WTC11 (cell line): Measurements from ENCODE around the gene CLEC1A. TPM values are rescaled to one million over a fixed set of nuclear protein-coding genes. Genes with fewer than 3 reads are reported as not detected.

Source experiments
- ATAC-seq: fragments of 200-7000 bp; cut with Tn5 transposase; 2 replicates; pipeline ENCODE4 v1.10.0; 2021; ENCODE audit warnings: mild to moderate bottlenecking, moderate library complexity
- CTCF ChIA-PET: fragments of 300-600 bp; sonication (Branson Sonifier 250); formaldehyde crosslinking; loops from one replicate; lab custom pipeline; 2021; ENCODE audit warnings: antibody characterized with exemption; lab: Charles Lee
- POLR2A ChIA-PET: fragments of 350-600 bp; sonication (Branson Sonifier 250); formaldehyde crosslinking; loops from one replicate; lab custom pipeline; 2021; ENCODE audit warnings: antibody characterized with exemption; lab: Charles Lee
- DNase-seq: peaks from one replicate; pipeline ENCODE4 v3.0.0; 2021; ENCODE audit warnings: low spot score
- H3K27ac Mint-ChIP-seq: 2 replicates; pipeline ENCODE4 v1.8.0; 2021; ENCODE audit warnings: mixed read lengths
- H3K27me3 Mint-ChIP-seq: 2 replicates; pipeline ENCODE4 v1.8.0; 2021; ENCODE audit warnings: low read depth, mild to moderate bottlenecking, moderate library complexity, mixed read lengths
- H3K36me3 Mint-ChIP-seq: 2 replicates; pipeline ENCODE4 v1.8.0; 2021; ENCODE audit warnings: mixed read lengths
- H3K4me1 Mint-ChIP-seq: 2 replicates; pipeline ENCODE4 v1.8.0; 2022; ENCODE audit warnings: mixed read lengths
- H3K4me3 Mint-ChIP-seq: 2 replicates; pipeline ENCODE4 v1.8.0; 2021; ENCODE audit warnings: mild to moderate bottlenecking, moderate library complexity, mixed read lengths
- H3K9me3 Mint-ChIP-seq: 2 replicates; pipeline ENCODE4 v1.8.0; 2021; ENCODE audit warnings: mixed read lengths
- AR ChIP-seq: fragments of 250-450 bp; sonication (Bioruptor Pico); IDR thresholded peaks from 2 replicates; pipeline ENCODE4 v1.9.0; 2021; ENCODE audit warnings: mild to moderate bottlenecking
- ATF1 ChIP-seq: sonication (generic); formaldehyde crosslinking; IDR thresholded peaks from 2 replicates; pipeline ENCODE4 v1.8.1; 2023; ENCODE audit warnings: mild to moderate bottlenecking, moderate library complexity, missing genetic modification reagents
- CDX4 ChIP-seq: fragments of 250-450 bp; sonication (Bioruptor Pico); IDR thresholded peaks from 2 replicates; pipeline ENCODE4 v1.9.0; 2021; ENCODE audit warnings: moderate library complexity, mild to moderate bottlenecking, inconsistent platforms, borderline replicate concordance
- CREB1 ChIP-seq: sonication (generic); formaldehyde crosslinking; IDR thresholded peaks from 2 replicates; pipeline ENCODE4 v1.8.0; 2023; ENCODE audit warnings: mild to moderate bottlenecking, missing genetic modification reagents
- FOXJ3 ChIP-seq: sonication (generic); formaldehyde crosslinking; IDR thresholded peaks from 2 replicates; pipeline ENCODE4 v1.9.0; 2021; ENCODE audit warnings: missing genetic modification reagents, mild to moderate bottlenecking, borderline replicate concordance
- FOXP1 ChIP-seq: sonication (generic); formaldehyde crosslinking; IDR thresholded peaks from 2 replicates; pipeline ENCODE4 v1.8.0; 2022; ENCODE audit warnings: missing genetic modification reagents, mild to moderate bottlenecking, moderate library complexity, borderline replicate concordance
- FOXP4 ChIP-seq: sonication (generic); formaldehyde crosslinking; IDR thresholded peaks from 2 replicates; pipeline ENCODE4 v1.8.0; 2022; ENCODE audit warnings: mild to moderate bottlenecking, missing genetic modification reagents
- KAT7 ChIP-seq: sonication (generic); formaldehyde crosslinking; IDR thresholded peaks from 2 replicates; pipeline ENCODE4 v1.8.1; 2023; ENCODE audit warnings: missing genetic modification reagents, mild to moderate bottlenecking, borderline replicate concordance
- NFYB ChIP-seq: sonication (generic); formaldehyde crosslinking; conservative IDR thresholded peaks from 2 replicates; pipeline ENCODE4 v1.8.0; 2022; ENCODE audit warnings: low read depth, missing genetic modification reagents
- STAT6 ChIP-seq: sonication (generic); formaldehyde crosslinking; conservative IDR thresholded peaks from 2 replicates; pipeline ENCODE4 v1.8.1; 2023; ENCODE audit warnings: mild to moderate bottlenecking, low read depth, missing genetic modification reagents, moderate library complexity
- TP53 ChIP-seq: sonication (generic); formaldehyde crosslinking; IDR thresholded peaks from 2 replicates; pipeline ENCODE4 v1.8.1; 2023; ENCODE audit warnings: mild to moderate bottlenecking, missing genetic modification reagents
- ZMAT4 ChIP-seq: fragments of 250-450 bp; sonication (Bioruptor Pico); IDR thresholded peaks from 2 replicates; pipeline ENCODE4 v1.9.0; 2021; ENCODE audit warnings: mild to moderate bottlenecking
- ZNF121 ChIP-seq: sonication (generic); formaldehyde crosslinking; IDR thresholded peaks from 2 replicates; pipeline ENCODE4 v1.8.0; 2023; ENCODE audit warnings: missing genetic modification reagents
- ZNF263 ChIP-seq: sonication (generic); formaldehyde crosslinking; IDR thresholded peaks from 2 replicates; pipeline ENCODE4 v1.8.1; 2022; ENCODE audit warnings: low read depth, mild to moderate bottlenecking, moderate library complexity, missing genetic modification reagents
- ZNF423 ChIP-seq: fragments of 250-450 bp; sonication (Bioruptor Pico); IDR thresholded peaks from 2 replicates; pipeline ENCODE4 v2.1.2; 2022; ENCODE audit warnings: mild to moderate bottlenecking, moderate library complexity
- total RNA-seq: library from RNA; stranded (reverse); gene quantifications from 3 replicates; pipeline ENCODE4 v1.2.3, GENCODE V29; 2021
- TF ChIP-seq, protein P1 (sequence below): sonication (generic); formaldehyde crosslinking; IDR thresholded peaks from 2 replicates; pipeline ENCODE4 v1.8.1; 2022; ENCODE audit warnings: low read depth, missing genetic modification reagents, borderline replicate concordance
- TF ChIP-seq, protein P2 (sequence below): fragments of 250-450 bp; sonication (Bioruptor Pico); IDR thresholded peaks from 2 replicates; pipeline ENCODE4 v1.8.0; 2021; ENCODE audit warnings: mild to moderate bottlenecking
- TF ChIP-seq, protein P3 (sequence below): sonication (generic); formaldehyde crosslinking; IDR thresholded peaks from 2 replicates; pipeline ENCODE4 v1.8.1; 2022; ENCODE audit warnings: missing genetic modification reagents, borderline replicate concordance
- TF ChIP-seq, protein P4 (sequence below): sonication (generic); formaldehyde crosslinking; conservative IDR thresholded peaks from 2 replicates; pipeline ENCODE4 v1.8.1; 2022; ENCODE audit warnings: mild to moderate bottlenecking, missing genetic modification reagents

CLEC1A gene
- total RNA-seq, 1 experiment from 2014 or later: not detected

DNA sequence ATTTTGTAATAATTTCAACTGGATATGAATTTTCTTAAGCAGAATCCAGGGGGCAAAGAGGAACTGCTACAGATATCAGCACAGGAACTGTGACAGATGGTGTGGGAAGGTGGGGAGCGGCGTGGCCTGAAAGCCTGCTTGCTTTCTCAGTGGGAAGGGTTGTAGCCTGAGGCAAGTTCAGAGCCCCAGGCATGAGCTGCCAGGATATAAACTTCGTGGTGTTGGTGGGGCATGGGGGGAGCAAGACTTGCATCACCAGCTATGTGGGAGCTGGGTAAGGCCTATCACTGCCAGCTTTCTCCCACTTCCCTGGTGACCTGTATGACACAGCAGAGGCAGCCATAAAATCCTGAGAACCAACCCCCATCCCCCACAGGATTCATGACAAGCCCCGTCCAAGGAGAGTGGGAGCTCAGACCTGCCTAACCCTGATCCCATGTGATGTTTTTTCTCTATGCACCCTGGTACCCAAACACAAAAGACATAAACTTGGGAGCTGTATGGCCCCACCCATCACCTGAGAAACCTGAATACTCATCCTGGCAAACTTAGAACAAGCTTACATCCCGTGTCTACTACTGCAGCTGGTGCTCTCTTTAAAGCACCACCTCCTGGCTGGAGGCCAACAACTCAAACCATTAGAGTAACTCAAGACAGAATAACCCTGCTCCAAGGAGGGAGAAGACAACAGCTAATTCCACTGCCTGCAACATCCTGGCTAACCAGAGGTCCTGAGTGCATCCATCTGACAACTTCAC, 16.5 kb downstream of the CLEC1A start:
- H3K4me1 Mint-ChIP-seq: no peaks in the 10 kb centered on the region; the same call in 1 of the 2 replicates
- ATAC-seq: no peak
- peaks cover 4% of the 10 kb centered on the region; the same call in 1 of the 2 replicates for H3K36me3 Mint-ChIP-seq
- TF ChIP-seq, protein P1, sequence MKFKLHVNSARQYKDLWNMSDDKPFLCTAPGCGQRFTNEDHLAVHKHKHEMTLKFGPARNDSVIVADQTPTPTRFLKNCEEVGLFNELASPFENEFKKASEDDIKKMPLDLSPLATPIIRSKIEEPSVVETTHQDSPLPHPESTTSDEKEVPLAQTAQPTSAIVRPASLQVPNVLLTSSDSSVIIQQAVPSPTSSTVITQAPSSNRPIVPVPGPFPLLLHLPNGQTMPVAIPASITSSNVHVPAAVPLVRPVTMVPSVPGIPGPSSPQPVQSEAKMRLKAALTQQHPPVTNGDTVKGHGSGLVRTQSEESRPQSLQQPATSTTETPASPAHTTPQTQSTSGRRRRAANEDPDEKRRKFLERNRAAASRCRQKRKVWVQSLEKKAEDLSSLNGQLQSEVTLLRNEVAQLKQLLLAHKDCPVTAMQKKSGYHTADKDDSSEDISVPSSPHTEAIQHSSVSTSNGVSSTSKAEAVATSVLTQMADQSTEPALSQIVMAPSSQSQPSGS (CRISPR knock-in tag): no peak
- TF ChIP-seq CREB1 (CRISPR knock-in tag) (no peak), ZNF121 (no peak), ZNF423 (CRISPR knock-in tag) (no peak), ZMAT4 (no peak), KAT7 (CRISPR knock-in tag) (no peak), FOXP1 (CRISPR knock-in tag) (no peak), NFYB (no peak), AR (CRISPR knock-in tag) (no peak), ZNF263 (no peak), ATF1 (no peak), FOXJ3 (CRISPR knock-in tag) (no peak), TP53 (CRISPR knock-in tag) (no peak), FOXP4 (no peak), STAT6 (CRISPR knock-in tag) (no peak), CDX4 (CRISPR knock-in tag) (no peak)
- TF ChIP-seq, protein P2, sequence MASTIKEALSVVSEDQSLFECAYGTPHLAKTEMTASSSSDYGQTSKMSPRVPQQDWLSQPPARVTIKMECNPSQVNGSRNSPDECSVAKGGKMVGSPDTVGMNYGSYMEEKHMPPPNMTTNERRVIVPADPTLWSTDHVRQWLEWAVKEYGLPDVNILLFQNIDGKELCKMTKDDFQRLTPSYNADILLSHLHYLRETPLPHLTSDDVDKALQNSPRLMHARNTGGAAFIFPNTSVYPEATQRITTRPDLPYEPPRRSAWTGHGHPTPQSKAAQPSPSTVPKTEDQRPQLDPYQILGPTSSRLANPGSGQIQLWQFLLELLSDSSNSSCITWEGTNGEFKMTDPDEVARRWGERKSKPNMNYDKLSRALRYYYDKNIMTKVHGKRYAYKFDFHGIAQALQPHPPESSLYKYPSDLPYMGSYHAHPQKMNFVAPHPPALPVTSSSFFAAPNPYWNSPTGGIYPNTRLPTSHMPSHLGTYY (CRISPR knock-in tag): no peak
- TF ChIP-seq, protein P3, sequence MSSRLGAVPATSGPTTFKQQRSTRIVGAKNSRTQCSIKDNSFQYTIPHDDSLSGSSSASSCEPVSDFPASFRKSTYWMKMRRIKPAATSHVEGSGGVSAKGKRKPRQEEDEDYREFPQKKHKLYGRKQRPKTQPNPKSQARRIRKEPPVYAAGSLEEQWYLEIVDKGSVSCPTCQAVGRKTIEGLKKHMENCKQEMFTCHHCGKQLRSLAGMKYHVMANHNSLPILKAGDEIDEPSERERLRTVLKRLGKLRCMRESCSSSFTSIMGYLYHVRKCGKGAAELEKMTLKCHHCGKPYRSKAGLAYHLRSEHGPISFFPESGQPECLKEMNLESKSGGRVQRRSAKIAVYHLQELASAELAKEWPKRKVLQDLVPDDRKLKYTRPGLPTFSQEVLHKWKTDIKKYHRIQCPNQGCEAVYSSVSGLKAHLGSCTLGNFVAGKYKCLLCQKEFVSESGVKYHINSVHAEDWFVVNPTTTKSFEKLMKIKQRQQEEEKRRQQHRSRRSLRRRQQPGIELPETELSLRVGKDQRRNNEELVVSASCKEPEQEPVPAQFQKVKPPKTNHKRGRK (CRISPR knock-in tag): no peak
- TF ChIP-seq, protein P4, sequence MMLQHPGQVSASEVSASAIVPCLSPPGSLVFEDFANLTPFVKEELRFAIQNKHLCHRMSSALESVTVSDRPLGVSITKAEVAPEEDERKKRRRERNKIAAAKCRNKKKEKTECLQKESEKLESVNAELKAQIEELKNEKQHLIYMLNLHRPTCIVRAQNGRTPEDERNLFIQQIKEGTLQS (CRISPR knock-in tag): no peak
- POLR2A ChIA-PET: interaction anchor here (0.5 kb wide), 1 partner anchor 307 kb away, joined by 3 read pairs; no protein-coding TSS in a partner anchor
- CTCF ChIA-PET: interaction anchor here (1.5 kb wide), 1 partner anchor 71 kb away, joined by 3 read pairs; no protein-coding TSS in a partner anchor
- no peak overlapping the region for H3K27ac Mint-ChIP-seq
- H3K27me3 Mint-ChIP-seq: no peaks in the 10 kb centered on the region
- H3K4me3 Mint-ChIP-seq: no peak overlapping the region
- DNase-seq: no peak
- peaks cover 12% of the 10 kb centered on the region for H3K9me3 Mint-ChIP-seq
